MV-4-11 (cell line): Measurements from ENCODE around the gene RPS6KA5.

ENCODE experiments used
- DNase-seq: peaks from one replicate; lab custom pipeline; 2025; lab: John Stamatoyannopoulos, UW

Gene RPS6KA5

GRCh38 chr14:90807060-90807459, 253.4 kb downstream of the RPS6KA5 start:
- no peak for DNase-seq

DNA sequence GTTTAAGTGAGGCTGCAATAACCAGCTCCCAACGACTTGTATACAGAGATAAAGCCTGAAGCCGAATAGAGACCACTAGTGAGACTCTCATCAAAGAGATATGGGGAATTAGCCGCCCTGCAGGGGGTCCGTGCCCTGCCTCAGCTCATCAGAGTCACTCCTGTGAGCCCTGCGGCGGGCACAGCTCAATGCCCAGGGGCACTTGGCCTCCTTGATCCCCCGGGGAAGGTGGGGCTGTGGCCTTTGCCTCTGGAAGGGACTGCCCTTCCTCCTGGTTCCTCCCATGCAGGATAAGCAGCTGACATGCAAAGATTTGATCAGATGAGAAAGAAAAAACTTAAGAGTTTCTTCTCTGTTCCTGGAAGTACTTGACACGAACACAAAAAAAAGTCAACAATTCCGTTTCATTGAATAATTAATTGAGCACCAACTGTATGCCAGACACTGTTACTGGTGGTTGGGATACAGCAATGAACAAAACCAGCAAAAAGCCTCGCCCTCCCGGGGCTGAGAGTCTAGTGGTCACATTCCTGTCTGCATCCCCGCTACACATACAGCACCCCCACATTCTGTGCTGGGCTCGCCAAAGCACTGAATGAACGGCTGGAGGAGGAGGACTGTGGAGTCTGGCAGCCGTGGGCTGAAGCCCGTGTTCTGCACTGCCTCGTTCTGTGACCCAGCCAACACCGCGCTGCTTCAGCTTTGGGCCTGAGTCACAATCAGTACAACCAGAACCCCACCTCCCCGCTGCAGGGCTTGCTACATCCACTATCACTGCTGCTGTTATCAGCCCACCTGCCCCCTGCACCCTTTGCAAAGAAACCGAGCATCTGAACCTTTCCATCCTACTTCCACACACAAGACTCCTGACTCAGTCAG, 254.5 kb downstream of the RPS6KA5 start:
- DNase-seq, result no peak

DNA sequence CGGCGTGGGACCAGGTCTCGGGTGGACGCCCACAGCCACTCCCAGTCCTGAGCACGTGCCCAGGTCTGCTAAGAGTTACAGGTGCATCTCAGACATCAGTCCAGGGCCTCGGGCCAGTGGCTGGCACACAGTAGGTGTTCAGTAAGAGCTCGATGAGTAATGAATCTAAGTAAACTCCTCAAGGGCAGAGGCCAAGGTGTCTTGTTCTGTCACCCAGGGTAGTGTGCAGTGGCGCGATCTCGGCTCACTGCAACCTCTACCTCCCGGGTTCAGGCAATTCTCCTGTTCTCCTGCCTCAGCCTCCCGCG, 255.4 kb downstream of the RPS6KA5 start:
- DNase-seq, result no peak

GRCh38 chr14:90804292-90805083, 256.0 kb downstream of the RPS6KA5 start:
- DNase-seq, result no peak

DNA sequence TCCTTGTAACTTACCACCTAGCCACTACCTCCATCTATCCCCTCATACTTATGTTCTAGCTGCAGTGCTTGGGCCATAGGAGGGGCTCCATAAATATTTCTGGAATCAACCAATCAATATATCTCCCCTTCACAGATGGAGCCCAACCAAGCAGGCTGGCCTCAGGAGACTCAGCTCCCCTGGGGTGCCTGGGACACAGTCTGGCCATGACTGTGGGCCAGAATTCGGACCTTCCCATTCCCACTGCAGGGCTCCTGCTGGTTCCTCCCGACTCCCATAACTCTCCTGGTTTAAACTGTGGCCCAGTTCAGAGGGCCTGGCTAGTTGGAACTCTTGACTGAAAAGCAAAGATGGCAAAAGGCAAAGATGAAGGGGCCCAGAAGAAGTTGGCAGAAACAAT, 257.2 kb downstream of the RPS6KA5 start:
- no peak for DNase-seq

DNA sequence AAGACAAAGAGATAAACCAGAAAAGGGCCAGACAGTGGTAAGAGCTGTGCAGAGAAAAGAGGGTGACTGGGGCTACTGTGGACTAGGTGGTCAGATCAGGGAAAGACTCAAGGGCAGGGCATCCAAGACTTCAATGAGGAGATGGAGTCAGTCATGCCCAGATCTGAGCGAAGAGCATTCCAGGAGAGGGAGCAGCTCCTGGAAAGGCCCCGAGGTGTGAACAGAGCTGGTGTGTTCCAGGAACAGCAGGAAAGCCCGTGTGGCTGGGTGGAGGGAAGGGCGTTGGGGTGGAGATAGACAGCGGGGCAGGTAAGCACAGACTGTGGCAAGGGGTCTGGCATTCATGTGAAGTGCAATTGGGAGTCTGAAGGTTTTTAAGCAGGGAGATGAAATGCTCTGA, 261.0 kb downstream of the RPS6KA5 start:
- DNase-seq, result no peak

- no peak for DNase-seq
Measured at GRCh38 chr14:90797919-90798318, 262.5 kb downstream of the RPS6KA5 start.
